Activated T-cell treated with anti-CD3 and anti-CD28 coated beads for 4 hours (primary cell): ENCODE results near the gene AGO3.

Experiments used
- DNase-seq: peaks from one replicate; pipeline ENCODE4 v3.0.0-alpha.2; 2020

The AGO3 gene

DNA sequence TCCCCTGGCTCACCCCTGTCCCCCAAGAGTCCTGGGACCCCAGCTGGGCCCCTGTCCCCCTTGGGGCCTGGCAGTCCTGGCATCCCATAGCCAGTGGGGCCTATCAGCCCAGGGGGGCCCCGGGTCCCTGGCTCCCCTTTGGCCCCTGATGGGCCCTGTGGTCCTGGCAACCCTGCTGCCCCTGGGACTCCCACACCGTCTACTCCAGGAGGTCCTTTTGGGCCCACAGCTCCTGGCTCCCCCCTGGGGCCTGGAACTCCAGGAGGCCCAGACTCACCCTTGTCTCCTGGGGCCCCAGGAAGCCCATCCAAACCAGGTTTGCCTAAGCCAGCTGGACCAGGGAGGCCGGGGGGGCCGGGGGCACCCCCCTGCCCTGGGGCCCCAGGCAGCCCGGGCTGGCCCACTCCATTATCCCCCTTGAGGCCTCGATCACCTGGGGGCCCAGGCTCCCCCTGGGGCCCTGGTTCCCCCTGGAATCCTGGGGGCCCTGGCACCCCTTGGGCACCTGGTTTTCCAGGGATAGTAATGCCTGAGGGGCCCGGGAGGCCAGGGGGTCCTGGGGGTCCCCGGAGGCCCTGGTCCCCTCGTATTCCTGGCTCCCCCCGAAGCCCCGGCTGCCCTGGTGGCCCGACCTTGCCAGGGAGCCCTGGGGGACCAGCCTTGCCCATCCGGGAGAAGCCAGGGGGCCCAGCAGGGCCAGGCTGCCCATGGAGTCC is 167.9 kb downstream of the AGO3 start:
- no peak for DNase-seq

DNA sequence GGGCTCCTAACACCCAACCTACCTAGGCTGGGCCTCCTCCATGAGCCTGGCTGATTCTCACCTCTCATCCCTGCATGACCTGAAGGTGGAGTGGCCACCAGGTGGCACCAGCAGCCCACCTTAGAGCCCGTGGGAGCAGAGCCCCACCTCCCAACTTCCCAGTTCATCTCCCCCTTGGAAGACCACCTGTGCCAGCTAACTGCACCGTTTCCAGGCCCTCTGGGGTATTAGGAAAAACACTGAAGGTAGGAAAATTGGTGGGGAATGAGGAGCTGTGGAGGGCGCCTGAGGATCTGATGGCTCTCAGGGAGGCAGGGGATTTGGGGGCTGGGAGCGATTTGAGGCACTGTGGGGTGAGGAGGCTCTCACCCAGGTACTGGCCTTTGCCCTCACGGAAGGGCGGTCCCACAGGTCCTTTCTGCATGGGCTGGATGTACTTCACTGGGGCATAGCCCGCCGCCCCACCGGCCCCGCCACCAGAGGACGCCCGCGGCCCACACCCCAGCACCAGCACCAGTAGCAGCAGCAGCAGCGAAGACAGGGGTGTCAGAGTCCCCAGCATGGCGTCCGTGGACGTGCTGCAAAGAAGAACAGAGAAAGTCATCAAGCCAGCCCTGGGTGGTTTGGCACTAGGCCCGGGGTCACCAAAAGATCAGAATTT is 168.9 kb downstream of the AGO3 start:
- DNase-seq = peak; percentile 71

DNA sequence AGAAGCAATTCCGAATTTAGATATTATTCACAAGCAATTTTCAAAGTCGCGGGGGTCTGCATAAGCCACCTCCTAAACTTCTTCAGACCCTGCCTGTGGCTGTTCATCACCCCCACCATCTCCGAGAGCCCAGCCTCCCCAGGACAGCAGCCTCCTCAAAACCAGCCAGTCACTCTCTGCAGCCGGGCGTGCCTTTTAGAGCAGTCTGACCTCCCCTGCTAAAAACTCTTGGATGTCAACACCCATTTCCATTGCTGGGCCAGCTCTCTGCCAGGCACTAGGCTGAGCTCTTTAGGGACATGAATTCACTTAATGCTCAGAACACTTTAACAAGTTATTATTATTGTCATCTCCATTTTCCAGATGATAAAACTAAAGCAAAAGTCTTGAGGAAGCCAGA is 169.5 kb downstream of the AGO3 start:
- DNase-seq = no peak

DNA sequence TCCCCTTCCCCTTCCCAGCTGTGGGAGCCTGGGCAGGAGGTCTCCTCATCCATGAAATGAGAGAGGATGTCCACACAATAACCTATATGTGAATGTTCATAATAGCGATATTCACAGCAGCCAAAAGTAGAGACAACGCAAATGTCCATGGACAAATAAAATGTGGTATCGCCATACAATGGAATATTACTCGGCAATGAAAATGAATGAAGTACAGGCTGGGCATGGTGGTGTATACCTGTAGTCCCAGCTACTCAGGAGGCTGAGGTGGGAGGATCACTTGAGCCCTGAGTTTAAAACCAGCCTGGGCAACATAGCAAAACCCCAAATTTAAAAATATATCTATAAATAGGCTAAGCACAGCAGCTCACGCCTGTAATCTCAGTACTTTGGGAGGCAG is 170.6 kb downstream of the AGO3 start:
- DNase-seq = no peak

DNA sequence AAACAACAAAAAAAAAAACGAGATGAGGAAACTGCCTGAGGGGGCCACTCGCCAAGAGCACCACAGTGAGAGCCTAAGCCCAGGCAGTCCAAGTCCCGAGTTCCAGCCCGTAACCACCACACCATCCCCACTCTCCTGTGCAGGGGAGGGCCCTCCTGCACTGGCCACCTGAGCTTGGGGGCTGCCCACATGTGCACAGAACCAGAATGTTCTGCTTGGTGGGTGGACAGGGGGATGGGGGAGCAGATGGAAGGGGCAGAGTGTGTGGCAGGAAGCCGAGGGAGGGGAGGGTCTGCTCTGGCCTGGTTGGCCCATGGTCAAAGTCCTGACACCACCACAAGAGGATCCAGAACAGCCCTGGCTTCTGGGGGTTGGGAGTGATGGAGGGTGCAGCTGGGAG is 175.4 kb downstream of the AGO3 start:
- no peak for DNase-seq

DNA sequence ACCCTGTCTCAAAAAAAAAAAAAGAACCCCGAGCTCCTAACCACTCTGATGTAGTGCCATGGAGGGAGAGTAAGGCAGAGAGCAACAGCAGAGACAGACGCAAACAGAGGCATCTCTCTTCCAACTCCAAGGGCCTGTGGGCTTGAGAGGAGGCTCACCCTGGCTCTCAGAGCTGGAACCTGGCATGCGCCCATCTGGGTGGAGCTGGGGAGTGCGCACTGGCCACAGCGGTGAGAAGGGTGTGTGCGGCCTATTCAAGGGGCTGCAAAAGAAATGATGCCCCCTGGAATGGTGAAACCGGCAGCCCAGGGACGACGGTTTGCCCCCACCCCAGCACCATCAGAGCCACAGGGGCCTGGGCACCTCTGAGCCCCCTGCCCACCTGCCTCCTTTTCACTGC is 176.5 kb downstream of the AGO3 start:
- no peak for DNase-seq

DNA sequence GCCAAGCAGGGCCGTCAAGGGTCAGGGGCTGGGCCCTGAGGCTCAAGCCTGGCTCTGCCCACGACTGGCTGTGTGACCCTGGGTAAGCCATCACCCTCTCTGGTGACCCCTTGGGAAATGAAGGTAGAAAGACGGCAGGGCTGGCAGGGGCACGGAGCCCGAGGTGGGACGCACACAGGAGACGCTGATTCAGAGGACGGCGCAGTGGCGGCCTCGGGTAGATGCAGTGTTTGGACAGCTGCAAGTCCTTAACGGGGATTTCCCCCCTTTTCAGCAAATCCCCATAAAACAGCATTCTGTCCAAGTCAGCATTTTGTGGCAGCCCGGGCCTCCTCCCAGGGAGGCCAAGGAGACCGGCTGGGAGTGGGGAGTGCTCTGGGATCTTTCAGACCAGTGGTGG is 177.4 kb downstream of the AGO3 start:
- no peak for DNase-seq

DNA sequence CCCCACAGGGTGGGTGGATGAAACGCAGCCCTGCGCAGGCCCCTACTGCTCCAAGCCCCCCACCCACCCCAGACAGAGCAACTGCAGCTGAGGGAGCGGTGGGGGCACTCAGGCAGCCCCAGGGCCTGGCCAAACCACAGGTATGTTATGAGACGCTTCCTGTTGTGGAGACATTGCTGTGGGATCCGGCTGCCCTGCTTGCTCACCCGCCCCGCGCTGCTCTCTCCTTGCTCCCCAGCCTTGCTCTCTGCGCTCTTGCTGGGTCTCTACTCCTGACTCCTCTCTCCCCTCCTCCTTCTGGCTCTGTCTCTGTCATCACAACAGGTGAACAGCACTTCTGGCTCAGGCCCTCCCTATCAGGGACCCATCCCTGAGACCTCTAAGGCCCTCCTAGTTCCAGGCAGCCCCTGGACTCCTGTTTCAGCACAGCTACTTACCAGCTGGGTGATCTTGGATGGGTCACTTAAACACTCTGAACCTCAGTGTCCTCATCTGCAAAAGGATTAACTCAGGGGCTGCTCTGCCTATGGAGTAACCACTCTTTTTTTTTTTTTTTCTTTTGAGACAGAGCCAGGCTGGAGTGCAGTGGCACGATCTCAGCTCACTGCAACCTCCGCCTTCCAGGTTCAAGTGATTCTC is 178.3 kb downstream of the AGO3 start:
- DNase-seq = no peak

DNA sequence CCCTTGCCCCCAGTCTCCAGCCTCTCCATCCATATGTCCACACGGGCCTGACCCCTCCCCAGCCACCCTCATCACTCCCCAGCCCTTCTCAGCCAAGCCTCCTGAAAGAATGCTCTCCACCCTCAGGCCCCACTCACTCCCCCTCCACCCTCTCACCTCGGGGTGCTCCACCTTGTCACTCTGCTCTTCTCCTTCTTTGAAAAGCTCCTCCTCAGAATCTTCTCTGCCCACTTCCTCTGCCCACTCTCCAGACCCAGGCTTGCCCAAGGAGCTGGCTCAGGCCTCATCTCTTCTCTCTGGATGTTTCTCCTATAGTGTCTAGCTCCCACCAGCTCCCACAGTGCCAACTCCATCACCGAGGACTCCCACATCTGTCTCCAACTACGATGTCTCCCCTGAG is 180.2 kb downstream of the AGO3 start:
- DNase-seq = no peak

DNA sequence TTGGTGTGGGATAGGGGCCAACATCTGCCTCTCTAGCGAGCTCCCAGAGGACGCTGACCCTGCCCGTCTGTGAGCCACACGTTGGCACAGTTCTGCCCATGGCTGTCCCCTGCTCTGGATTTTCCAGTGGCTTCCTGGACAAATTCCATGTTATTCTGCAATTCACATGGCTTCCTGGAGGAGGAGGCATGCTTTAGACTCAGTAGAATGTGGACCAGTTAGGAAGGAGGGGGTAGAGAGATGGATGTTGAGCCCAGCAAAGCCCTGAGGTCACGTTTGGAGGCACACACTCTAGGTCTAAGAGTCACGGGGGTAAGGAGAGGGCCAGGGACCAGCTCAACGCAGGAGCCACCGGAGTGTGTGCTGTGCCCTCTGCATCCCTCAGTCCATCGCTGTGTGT is 181.9 kb downstream of the AGO3 start:
- DNase-seq = no peak

DNA sequence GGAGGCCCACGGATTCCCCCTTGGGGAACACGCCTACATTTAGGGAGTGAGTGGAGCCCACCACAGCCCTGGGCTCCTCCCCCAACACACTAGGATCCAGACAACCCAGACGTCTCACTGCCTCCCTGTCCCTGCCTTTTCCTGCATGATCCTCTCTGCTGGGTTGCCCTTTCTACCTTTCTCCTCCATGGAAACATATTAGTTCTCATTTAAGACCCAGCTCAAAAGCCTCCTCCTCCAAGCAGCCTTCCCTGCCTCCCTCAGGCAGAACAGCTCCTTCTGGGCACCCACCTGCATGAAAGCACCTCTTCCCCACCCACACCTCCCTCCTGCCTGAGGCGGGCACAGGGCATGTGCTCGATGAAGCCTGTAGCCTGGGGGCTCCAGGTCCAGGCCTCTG is 183.5 kb downstream of the AGO3 start:
- no peak for DNase-seq

DNA sequence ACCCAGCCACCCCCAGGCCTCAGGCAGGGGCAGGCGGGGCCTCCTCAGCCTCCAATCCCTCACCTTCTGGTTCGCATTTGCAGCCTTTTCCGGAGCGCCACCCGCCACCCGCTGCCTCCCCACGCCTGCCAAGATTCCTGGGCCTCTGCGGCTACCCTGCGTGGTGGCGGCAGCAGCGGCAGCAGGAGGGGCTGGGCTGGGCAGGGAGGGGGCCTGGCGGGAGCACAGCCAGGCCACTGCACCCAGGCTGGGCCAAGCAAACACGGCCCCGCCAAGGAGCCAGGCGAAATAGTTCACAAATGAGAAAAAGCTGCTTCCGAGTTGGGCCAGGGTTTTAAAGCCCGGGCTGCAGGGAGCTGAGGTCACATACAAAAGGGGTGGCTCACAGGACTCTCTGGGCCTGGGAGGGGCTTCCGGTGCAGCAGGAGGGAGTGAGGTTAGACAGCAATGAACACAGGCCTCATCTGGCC is 184.3 kb downstream of the AGO3 start:
- DNase-seq = no peak

DNA sequence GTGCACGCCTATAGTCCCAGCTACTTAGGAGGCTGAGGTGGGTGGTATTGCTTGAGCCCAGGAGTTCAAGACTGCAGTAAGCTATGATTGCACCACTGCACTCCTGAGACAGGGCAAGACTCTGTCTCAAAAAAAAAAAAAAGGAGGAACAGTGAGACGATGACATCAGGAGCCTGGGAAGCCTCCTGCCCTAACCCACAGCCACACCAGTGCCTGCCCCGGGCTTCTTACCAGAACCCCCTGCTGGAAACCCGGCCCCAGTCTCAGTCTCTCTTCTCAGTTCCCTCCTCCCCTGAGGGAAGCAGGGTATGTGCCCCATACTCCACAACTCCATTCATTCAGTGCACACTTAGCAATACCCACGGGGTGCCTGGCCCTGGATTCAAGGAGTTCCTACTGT is 185.0 kb downstream of the AGO3 start:
- DNase-seq = no peak

DNA sequence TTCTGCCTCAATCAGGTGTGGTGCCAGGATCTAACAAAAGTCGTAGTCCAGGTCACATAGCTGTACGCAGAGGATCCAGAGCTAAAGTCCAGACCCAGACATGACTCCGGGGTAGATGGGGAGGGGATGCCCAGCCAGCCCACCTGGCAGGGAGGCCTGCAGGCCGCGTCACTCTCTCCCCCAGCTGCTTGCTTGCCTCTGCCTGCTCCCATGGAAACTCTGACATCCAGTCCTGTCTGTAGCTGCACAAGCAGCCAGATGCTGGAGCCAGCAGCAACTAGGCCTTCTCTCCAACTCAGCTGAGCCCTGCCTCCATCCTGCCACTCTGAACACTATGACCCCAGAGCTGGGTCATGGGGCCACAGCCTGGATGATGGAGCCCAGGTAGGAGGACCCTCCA is 186.0 kb downstream of the AGO3 start:
- DNase-seq = no peak

DNA sequence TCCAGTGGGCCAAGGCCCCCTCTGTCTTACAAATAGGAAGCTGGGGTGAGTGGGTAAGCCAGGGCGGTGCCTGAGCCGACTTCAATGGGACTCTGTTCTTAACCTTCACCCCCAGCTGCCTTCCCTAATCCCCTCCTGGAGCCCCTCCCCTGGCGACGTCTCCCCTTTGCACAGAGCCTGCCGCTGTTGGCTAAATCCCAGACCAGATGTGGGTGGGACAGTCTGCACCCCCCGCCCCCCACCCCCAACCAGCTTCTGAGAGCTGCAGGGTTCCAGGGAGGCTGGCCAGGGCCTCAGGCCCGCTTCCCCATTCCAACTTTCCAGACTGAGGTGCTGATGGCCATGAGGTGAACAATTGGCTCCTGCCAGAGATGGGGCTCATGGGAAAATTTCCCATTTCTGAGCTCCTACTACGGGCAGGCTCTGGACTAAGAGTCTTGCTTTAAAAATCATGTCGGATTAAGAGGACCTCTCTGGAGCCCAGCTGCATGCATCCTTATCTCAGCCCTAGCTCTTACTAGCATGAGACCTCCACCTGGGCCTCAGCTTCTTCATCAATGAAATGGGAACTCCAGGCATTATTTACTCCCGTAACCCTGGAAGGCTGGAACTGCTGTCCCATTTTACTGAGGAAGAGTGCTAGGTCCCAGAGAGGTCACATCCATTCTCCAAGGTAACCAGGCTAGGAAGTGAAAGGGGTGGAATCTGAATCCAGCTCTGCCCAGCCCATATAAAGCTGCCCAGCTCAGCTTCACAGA is 187.7 kb downstream of the AGO3 start:
- no peak for DNase-seq

DNA sequence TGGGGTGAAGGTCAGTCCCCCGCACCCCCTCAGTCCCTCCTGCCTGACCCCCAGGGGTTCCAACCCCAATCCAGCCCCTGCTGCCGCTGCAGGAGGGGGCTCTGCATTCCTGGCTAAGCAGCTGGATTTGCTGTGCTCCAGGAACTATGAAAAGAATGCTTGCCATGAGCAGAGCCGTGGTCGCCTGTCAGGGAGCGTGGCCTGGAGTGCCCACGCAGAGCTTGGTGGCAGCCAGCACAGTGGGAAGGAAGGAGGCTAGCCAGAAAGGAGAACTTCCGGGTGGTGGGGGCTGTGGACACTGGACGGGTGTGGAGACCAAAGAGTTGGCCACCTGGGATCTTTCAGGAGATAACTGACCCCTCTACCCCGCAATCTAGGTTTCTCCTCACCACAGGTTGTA is 188.6 kb downstream of the AGO3 start:
- no peak for DNase-seq
